ENCODE results near the gene PHYHIPL.

DNA sequence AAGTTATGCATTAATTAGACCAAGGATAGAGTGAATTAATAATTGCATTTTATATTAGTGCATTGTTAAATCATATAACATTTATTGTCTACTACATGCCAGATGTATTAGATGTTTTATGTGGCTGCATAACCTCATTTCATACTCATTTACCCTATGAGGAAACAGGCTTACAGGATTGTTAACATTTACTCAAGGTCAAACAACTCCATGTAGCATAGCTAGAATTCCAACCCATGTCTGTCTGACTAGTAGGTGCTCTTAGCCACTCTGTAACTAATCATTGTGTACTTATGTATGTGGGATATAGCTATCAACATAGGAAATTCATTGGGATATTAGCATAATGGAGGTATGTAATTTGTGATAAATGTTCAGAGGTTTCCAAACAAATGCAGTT lies 46.3 kb downstream of the PHYHIPL start:
- TF ChIP-seq POLR2A (IDR thresholded peaks at IDR 0.05; ENCODE audit: low read depth, low read length) (no peak), TAF1 (IDR thresholded peaks at IDR 0.05; ENCODE audit: low read depth, low read length) (no peak), POLR2AphosphoS5 (IDR thresholded peaks at IDR 0.05; ENCODE audit: low read depth, low read length) (no peak), PAX5 (IDR thresholded peaks at IDR 0.05; ENCODE audit: insufficient read depth, low read length, severe bottlenecking) (no peak)
